ENCODE results near the gene YIF1B.
"Not testable (repeated sequence)": the region's sequence is repeated elsewhere in the genome, so short reads cannot be mapped to it uniquely, and the experiment has no call there.

YIF1B gene, protein sequence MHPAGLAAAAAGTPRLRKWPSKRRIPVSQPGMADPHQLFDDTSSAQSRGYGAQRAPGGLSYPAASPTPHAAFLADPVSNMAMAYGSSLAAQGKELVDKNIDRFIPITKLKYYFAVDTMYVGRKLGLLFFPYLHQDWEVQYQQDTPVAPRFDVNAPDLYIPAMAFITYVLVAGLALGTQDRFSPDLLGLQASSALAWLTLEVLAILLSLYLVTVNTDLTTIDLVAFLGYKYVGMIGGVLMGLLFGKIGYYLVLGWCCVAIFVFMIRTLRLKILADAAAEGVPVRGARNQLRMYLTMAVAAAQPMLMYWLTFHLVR

DNA sequence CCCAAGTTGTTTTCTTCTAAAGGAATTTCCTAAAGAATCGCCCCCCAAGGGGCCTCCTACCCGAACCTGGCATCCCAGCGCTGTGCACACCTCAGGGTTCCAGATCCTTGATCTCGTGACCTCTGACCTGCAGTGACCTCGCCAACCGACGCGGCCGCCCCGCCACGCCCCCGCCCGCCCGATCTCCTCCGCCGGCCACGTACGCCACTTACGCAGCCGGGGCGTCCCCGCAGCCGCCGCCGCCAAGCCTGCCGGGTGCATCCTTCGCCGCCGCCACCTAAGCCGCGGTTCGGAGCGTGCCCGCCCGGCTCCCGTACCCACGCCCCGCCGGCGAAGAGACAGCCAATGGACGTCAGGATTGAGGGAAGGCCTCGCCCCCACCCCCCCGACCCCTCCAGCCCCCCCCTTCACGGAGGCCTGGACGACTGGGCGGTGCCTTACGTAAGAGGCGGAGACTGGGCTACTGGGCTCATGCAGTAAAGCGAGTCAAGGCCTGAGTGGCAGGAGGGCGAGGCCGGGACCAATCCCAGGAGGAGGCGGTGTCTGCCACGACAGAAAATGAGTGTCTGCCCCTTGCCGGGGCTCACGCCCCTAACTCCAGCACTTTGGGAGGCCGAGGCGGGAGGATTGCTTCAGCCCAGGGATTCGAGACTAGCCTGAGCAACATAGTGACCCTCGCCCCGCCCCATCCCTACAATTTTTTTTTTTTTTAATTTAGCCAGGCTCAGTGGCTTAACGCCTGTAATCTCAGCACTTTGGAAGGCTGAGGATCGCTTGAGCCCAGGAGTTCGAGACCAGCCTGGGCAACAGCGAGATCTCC is at the start of gene YIF1B:
YIF1B (minus strand) TSS at position 291 of the 820 bp plus-strand sequence; CDS start at position 261, 30 bp downstream.
- DNase-seq, result peak; percentile 100

DNA sequence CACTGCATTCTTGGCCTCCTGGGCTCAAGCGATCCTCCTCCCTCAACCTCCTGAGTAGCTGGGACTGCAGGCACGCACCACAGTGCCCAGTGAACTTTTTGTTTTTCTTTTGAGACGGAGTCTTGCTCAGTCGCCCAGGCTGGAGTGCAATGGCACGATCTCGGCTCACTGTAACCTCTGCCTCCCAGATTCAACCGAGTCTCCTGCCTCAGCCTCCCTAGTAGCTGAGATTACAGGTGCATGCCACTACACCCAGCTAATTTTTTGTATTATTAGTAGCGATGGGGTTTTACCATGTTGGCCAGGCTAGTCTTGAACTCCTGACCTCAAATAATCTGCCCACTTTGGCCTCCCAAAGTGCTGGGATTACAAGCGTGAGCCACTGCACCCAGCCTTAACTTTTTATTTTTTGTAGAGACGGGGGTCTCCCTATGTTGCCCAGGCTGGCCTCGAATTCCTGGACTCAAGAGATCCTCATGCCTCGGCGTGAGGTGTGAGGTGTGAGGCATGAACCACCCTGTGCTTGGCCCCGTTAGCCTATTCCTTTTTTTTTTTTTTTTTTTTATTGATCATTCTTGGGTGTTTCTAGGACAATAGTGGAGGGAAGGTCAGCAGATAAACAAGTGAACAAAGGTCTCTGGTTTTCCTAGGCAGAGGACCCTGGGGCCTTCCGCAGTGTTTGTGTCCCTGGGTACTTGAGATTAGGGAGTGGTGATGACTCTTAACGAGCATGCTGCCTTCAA is 47.4 kb upstream of the YIF1B start:
- not testable (repeated sequence) for DNase-seq

DNA sequence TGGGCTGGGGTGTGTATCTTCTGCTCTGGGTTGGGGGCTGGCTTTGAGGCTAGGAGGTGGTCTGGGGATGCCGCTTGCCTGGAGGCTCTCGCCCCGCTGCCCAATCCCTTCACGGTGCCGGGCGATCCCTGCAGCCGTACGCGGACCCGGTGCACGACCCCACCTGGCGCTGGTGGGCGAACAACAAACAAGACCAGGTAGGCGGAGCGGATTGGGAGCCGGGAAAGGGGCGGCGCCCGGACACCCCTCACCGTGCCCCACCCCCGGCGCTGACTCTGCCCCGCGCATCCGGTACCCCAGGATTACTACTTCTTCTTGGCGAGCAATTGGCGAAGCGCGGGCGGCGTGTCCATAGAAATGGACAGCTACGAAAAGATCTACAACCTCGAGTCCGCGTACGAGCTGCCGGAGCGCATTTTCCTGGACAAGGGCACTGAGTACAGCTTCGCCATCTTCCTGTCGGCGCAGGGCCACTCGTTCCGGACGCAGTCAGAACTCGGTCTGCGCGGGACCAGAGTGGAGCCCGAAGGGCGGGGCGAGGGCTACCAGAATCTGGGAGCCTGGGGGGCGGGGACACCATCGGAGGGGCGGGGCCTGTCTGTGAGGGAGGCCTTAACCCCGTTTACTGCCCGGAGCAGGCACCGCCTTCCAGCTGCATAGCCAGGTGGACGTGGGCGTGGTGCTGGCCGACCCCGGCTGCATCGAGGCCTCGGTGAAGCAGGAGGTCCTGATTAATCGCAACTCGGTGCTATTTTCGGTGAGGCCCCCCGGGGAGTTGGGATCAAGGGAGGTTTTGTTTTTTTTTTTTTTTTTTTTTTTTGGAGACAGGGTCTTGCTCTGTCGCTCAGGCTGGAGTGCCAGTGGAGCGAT is 46.6 kb upstream of the YIF1B start:
- DNase-seq, result peak; percentile 98

DNA sequence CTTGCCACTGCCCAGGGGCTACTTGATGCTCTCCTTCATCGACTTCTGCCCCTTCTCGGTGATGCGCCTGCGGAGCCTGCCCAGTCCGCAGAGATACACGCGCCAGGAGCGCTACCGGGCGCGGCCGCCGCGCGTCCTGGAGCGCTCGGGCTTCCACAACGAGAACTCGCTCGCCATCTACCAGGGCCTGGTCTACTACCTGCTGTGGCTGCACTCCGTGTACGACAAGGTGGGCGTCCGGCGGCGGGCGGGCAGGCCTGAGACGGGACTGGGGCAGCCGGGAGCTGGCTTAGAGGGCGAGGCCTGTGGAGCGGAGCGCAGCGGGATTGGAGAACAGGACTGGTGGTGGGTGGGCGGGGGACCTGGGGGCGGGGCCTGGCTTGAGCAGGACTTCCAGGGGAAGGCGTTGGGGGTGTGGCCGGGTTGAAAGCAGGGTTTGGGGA is 45.9 kb upstream of the YIF1B start:
- DNase-seq, result peak; percentile 98

DNA sequence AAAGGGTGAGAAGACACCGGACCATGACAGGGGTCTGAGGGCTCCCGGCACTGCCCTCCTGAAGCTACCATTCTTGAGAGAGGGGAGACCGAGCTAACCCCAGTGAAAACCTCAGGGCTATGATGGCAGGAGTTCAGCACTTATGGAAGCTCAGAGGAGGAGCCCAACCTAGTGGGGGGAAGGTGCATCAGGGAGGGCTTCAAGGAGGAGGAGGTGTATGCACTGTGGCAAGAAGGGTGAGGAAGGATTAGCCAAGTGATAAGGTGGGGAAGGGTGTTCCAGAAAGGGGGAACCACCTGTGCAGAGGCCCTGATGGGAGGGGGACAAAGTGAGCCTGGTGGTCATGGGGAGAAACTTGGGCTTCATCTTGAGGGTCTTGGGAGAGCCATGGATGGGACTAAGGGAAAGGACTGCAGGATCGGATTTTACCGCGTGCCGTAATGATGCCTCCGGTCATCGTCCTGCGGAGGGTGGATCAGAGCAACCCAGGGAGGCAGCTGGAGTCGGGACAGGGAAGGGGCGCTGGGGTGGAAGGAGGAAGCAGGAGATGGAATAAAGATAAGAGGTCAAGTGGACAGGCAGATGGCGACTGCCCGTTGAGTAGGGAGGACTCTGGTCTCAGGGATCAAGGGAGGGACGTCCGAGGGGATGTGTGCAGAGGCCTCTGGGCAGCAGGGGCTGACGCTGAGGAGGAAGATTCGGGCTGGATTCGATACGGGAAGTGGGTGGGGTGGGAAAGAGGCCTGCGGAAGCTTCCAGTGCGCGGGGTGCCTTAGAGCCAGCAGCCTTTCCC is 45.3 kb upstream of the YIF1B start:
- DNase-seq, result no peak

DNA sequence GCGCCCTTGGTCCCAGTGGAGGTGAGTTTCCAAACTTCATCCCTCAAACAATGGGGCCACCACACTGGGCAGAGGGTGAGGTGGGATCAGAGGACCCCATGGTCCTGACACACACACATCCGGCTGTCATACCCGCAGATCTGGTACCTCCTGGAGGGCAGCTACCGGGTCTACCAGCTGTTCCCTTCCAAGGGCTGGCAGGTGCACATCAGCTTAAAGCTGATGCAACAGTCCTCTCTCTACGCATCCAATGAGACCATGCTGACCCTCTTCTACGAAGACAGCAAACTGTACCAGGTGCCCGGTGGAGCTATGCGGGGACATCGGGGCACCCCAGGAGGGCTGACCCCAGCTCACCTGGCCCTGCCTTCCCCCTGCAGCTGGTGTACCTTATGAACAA is 44.6 kb upstream of the YIF1B start:
- peak; percentile 46 for DNase-seq

DNA sequence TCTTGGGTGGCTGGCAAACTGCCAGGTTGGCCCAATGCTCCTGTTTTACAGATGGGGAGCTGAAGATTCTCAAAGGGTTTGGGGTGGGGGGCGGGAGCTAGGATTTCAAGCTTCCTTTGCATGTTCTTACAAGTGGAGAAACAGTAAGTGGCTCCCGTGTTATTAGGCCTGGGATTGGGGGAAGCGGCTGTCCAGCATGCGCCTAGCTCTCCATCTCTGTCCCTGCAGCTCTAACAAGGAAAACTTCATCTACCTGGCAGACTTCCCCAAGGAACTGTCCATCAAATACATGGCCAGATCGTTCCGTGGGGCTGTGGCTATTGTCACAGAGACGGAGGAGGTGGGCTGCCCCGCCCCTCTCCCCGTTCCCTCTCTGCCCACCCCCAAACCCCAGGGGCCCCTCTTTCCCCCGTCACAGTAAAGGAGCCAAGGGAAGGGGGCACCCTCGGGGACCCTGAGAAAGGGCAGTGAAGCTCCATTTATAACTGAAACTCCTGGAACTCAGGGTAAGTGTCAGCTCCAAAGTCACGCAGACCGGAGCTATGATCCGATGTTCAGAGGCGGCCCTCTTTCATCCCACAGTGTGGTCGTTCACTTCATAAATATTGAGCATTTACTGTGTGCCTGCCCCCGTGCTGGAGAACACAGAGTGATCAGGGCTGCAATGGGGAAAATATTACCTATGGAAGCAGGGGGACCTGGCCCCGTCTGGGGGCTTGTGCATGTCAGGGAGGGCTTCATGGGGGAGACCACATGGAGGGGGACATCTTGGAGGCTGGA is 43.7 kb upstream of the YIF1B start:
- no peak for DNase-seq

DNA sequence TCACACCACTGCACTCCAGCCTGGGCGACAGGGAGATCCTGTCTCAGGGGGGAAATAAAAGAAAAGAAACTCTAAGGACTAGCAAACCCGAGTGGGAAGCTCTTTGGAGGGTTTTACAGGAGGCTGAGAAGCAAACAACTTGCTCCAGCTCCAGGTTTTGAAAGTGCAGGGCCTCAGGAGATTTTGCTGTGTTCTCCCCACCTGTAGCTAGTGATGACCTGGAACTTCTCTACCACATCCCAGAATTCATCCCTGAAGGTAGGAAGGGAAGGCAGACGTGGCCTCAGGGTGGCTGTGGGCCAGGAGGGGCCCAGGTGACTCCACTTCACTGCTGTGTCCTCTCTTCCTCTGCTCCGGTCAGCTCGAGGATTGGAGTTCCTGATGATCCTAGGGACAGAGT is 42.3 kb upstream of the YIF1B start:
- no peak for DNase-seq

DNA sequence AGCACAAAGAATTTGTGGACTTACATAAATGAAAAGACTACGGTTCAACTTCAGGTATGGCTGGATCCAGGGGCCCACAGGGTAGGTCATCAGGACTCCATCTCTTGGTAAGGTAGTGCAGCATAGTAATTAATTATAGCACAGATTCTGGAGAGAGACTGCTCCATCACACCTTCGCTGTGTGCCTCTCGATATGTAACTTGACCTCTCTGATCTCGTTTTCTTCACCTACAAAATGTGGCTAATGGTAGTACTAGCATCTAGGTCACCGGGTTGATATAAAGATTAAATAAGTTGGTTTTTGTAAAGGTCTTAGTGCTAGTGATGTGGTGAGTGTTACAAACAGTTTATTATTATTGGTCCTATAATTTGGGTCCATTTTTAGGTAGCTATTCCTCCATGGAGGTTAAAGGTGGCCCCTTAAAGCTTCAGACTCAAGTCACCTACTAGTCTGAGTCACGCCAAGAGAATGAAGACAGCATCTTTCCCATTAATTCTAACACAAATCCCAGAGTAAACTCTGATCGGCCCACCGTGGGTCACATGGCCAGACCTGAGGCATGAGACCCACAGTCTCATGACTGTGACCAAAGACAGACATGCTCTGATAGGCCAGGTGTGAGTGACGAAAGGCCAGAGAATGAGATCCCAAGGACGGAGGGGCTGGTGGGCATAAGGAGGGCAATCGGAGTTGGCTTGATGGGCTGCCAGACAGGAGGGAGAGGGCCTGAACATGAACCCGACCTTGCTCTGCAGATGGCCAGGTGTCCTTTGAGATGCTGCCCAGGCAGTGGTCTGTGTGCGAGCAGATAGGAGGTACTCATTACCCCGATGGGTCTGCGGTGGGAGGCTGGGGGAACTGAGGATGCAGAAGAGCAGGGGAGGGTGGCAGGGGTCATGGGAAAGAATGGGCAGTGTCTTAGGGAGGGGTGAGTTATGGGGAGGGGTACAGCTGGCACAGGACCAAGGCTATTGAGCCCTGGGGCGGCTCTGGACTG is 40.3 kb upstream of the YIF1B start:
- DNase-seq, result no peak

DNA sequence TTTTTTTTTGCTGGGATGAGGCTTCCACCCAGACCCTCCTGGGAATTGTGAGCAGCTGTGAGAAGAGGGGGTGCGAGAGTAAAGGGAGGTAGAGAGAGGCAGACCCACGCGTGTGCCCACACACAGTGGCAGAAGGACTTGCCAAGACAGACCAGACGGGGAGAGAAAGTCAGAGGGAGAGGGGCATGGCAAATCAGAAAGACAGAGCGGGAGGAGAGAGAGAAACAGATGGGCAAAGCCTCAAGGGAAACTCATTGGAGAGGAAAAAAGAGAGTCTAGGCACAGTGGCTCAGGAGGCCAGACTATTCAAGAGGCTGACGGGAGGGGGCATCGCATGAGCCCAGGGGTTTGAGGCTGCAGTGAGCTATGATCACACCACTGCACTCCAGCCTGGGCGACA is 36.9 kb upstream of the YIF1B start:
- DNase-seq, result no peak

DNA sequence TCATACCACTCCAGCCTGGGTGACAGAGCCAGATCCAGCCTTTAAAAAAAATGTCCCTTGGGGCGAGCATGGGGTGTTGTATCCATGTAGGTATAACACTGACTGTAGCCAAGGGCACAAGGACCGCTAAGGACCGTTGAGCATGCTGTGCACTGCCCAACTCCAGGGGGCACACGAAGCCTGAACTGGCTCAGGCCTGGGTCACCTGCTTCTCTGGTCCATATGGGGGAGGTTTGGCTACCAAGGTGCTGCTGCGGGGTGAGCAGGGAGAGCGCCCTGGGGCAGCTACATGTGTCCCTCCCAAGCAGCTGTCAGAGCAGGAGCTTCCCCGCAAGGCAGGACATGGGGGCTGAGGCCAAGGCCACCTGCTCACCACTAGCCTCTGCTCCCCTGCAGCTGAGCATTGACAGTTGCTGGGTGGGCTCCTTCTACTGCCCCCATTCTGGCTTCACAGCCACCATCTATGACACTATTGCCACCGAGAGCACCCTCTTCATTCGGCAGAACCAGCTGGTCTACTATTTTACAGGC is 36.2 kb upstream of the YIF1B start:
- no peak for DNase-seq

DNA sequence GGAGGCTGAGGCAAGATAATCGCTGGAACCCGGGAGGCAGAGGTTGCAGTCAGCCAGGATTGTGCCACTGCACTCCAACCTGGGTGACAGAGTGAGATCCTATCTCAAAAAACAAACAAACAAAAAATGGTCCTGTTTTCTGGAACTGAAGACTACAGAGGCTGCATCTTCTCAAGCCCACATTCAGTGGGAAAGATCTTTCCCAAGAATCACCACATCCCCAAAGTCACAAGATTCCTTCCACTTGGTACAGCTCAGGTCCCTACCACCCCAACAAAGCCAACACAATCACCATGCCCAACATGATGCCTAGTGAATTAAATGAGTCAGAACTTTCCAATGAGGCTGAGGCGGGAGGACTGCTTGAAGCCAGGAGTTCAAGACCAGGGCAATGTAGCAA is 35.1 kb upstream of the YIF1B start:
- DNase-seq, result no peak

DNA sequence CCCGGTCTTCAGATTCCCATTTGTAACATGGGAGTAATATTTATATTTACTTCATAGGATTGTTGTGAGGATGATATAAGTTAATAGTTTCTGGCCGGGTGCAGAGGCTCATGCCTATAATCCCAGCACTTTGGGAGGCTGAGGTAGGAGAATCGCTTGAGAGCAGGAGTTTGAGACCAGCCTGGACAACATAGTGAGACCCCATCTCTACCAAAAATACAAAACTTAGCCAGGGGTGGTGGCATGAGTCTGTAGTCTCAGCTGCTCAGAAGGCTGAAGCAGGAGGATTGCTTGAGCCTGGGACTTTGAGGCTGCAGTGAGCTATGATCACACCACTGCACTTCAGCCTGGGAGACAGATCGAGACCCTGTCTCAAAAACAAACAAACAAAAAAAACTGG is 31.1 kb upstream of the YIF1B start:
- no peak for DNase-seq

DNA sequence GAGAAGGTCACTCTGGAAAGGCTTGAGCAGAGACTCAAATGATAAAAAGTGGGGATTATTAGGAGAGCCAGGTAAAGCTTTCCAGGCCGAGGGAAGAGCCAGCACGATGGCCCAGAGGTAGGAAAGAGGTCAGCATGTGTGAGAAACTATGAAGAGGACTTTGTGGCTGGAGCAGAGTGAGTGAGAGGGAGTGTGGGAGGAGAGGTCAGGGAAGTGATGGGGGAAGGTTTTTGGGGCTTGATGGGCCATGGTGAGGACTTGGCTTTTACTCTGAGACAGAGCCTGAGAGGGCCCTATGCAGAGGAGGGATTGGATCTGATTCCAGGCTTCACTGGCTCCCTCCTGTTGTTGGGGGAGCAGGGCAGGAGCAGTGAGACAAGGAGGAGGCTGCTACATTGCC is 25.2 kb upstream of the YIF1B start:
- DNase-seq, result no peak

DNA sequence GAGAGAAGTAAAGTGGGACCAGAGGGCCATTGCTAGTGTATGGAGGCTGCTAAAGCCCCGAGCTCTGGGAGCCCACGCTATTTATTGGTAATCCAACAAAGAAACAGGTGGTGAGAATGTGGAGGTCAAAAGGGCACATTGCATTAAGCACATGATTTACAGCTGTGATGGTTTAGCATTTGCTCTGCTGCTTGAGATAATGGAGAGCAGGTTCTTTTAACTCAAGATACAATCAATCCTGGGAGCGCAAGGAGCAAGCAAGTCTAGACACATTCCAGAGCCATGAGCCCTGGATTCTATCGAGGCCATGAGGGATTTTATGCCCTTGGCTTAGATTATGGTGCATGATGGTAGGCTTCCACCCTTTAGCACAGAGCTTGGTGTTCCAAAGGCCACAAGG is 23.3 kb upstream of the YIF1B start:
- not testable (repeated sequence) for DNase-seq

DNA sequence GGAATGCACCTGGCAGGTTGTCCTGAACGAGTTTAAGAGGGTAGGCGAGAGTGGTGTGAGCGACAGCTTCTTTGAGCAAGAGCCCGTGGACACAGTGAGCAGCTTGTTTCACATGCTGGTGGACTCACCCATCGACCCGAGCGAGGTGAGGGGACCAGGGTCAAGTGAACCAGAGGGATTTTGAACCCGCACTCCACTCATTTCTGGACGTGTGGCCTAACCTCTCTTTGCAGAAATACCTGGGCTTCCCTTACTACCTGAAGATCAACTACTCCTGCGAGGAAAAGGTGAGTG is 21.6 kb upstream of the YIF1B start:
- no peak for DNase-seq

DNA sequence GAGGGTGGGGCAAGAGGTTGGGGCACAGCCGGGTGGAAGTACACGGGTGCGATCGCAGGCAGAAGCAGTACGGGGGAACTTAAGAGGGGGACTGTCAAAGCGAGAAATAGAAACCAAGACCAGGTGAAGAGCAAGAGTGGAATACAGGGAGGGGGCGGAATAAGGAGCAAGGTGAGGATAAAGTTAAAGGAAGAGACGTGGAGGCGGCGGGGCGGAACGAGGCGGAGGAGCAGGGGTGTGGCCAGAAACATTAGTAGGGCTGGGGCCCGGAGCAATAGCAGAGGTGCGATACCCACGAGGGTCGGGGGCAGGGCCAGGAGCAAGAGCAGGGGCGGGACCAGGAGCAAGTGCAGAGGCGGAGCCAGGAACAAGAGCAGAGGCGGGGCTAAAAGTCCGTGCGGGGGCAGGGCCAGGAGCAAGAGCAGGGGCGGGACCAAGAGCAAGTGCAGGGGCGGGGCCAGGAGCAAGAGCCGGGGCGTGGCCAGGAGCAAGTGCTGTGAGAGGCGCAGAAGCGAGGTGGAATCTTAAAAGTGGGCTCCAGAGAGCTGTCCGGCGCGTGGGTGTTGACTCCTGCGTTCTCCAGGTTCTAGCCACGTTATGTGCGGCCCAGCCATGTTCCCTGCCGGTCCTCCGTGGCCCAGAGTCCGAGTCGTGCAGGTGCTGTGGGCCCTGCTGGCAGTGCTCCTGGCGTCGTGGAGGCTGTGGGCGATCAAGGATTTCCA is 21.1 kb upstream of the YIF1B start:
- peak; percentile 100 for DNase-seq

DNA sequence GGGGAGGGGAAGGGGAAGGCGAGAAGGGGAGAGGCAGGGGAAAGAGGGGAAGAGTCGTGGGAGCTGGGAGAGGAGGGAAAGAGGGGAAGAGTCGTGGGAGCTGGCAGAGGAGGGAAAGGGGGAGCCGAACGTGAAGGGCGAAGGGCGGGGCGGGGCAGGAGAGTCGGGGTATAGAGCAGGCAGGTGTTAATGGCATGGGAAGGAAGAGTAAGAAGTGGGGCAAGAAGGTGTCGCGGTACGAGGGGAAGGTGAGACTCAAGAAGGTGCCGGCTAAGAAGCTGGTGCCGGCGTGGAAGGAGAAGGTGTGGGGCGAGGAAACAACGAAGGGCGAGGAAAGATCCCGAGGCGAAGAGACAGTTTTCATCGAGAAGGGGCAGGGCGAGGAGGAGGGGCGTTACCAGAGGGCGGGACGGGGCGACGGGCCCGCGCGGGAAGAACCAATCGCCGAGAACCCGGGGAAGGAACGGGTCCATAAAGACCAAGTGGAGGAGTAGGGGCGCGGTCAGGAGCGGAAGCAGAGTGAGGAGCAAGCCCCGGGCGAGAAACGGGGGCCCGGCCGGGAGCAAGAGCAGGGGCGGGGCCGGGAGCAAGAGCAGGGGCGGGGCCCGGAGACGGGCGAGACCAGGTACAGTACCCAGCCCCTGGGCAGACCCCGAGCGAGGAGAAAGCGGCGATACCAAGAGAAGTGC is 20.3 kb upstream of the YIF1B start:
- DNase-seq, result peak; percentile 100
